K562 (cell line): ENCODE results near the gene ABHD14A. TPM values are rescaled to one million over a fixed set of nuclear protein-coding genes. Genes with fewer than 3 reads are reported as not detected.

Source experiments
- ATAC-seq: fragments of 200-7000 bp; cut with Tn5 transposase; 3 replicates; pipeline ENCODE4 v1.9.1; 2020; ENCODE audit warnings: moderate library complexity
- BruUV-seq: library from RNA; stranded (reverse); fragments of 400-500 nt; replicated peaks from 2 replicates; lab custom pipeline; 2021; lab: Mats Ljungman, UMichigan
- CTCF ChIA-PET: fragments of 300-600 bp; formaldehyde crosslinking; extraction: SDS; loops from one replicate; lab custom pipeline; 2021; ENCODE audit warnings: low intra/inter-chr PET ratio; lab: Yijun Ruan, JAX
- POLR2A ChIA-PET: fragments of 300-600, 350-650 bp; sonication (Branson Sonifier 250); formaldehyde crosslinking; extraction: SDS; loops from one replicate; lab custom pipeline; 2021; ENCODE audit warnings: antibody characterized with exemption, inconsistent platforms; lab: Yijun Ruan, JAX
- DNase-seq, 4 experiments: peaks; one replicate each; pipeline versions ENCODE4 v3.0.0 to v3.0.0-alpha.2; 2011 to 2018; ENCODE audit warnings: low spot score in 3 of 4, mixed read lengths in 3 of 4; ENCODE audit errors: extremely low read depth in 1 of 4
- FAIRE-seq: peaks from 2 replicates; lab custom pipeline; 2011; peaks lifted over from hg19 to GRCh38; lab: Jason Lieb, UNC
- H2AFZ ChIP-seq: 2 replicates; pipeline ENCODE4 v1.6.0; 2011; ENCODE audit warnings: low read depth, low read length, control low read depth, inconsistent platforms
- H3K27ac ChIP-seq: fragments of 200-600 bp; 3 replicates; pipeline ENCODE4 v1.8.0; 2011; ENCODE audit warnings: low read depth, mild to moderate bottlenecking, control low read depth, inconsistent platforms, low read length, moderate library complexity, mixed read lengths; ENCODE audit errors: extremely low read depth
- H3K27me3 ChIP-seq, 2 experiments: fragments of 300-600 bp in 1 of 2; 2 replicates in 1 of 2; 3 replicates in 1 of 2; pipeline versions ENCODE4 v1.6.0 to v1.8.0; 2011; ENCODE audit warnings: inconsistent platforms in 2 of 2, low read length in 2 of 2, mild to moderate bottlenecking in 1 of 2, mixed read lengths in 1 of 2, moderate library complexity in 1 of 2; ENCODE audit not compliant: control insufficient read depth in 2 of 2, insufficient read depth in 2 of 2
- H3K36me3 ChIP-seq: fragments of 300-600 bp; 3 replicates; pipeline ENCODE4 v1.8.0; 2011; ENCODE audit warnings: mild to moderate bottlenecking, low read length, inconsistent platforms; ENCODE audit not compliant: control insufficient read depth, insufficient read depth
- H3K4me1 ChIP-seq, 2 experiments: fragments of 200-600 bp in 1 of 2; replicated peaks in 1 of 2; 2 replicates in 1 of 2; 3 replicates in 1 of 2; pipeline versions ENCODE4 v1.5.1 to v1.8.0; 2011; ENCODE audit warnings: inconsistent platforms in 2 of 2, low read length in 2 of 2, mild to moderate bottlenecking in 1 of 2, mixed read lengths in 1 of 2, moderate library complexity in 1 of 2; ENCODE audit not compliant: control insufficient read depth in 2 of 2, insufficient read depth in 2 of 2
- H3K4me2 ChIP-seq: 2 replicates; pipeline ENCODE4 v1.6.1; 2011; ENCODE audit warnings: low read length, control low read depth, inconsistent platforms, mixed read lengths; ENCODE audit not compliant: insufficient read depth
- H3K4me3 ChIP-seq: fragments of 200-600 bp; sonication (generic), shearing (Covaris generic); 2 replicates; pipeline ENCODE4 v1.5.1; 2016; ENCODE audit warnings: control low read depth, inconsistent platforms
- H3K79me2 ChIP-seq: fragments of 200-600 bp; 3 replicates; pipeline ENCODE4 v1.8.0; 2011; ENCODE audit warnings: low read length, inconsistent platforms; ENCODE audit not compliant: control insufficient read depth, insufficient read depth
- H3K9ac ChIP-seq, 2 experiments: 2 replicates each; pipeline versions ENCODE4 v1.6.0 to v1.6.1; 2011; ENCODE audit warnings: low read depth in 2 of 2, low read length in 2 of 2, control low read depth in 1 of 2, inconsistent platforms in 1 of 2, mild to moderate bottlenecking in 1 of 2, mixed read lengths in 1 of 2; ENCODE audit not compliant: insufficient read depth in 1 of 2
- H3K9me1 ChIP-seq: one replicate; pipeline ENCODE4 v1.6.0; 2011; ENCODE audit warnings: inconsistent platforms, mild to moderate bottlenecking, low read length, moderate library complexity; ENCODE audit not compliant: control insufficient read depth, insufficient read depth
- H3K9me3 ChIP-seq: replicated peaks from 2 replicates; pipeline ENCODE4 v1.5.1; 2011; ENCODE audit warnings: low read depth, low read length, inconsistent platforms; ENCODE audit not compliant: control insufficient read depth, insufficient read depth
- H4K20me1 ChIP-seq: replicated peaks from 2 replicates; pipeline ENCODE4 v1.6.1; 2011; ENCODE audit warnings: low read length, inconsistent platforms, mixed read lengths; ENCODE audit not compliant: control insufficient read depth, insufficient read depth
- DMBX1 ChIP-seq: fragments of 250-450 bp; sonication (Bioruptor Pico); IDR thresholded peaks from 2 replicates; pipeline ENCODE4 v1.8.0; 2022; ENCODE audit warnings: inconsistent platforms, mild to moderate bottlenecking, moderate library complexity, borderline replicate concordance
- FOXJ2 ChIP-seq: fragments of 200-800 bp; sonication (Bioruptor generic); IDR thresholded peaks from 2 replicates; pipeline ENCODE4 v1.6.1; 2016; ENCODE audit warnings: missing genetic modification characterization, missing compliant biosample characterization
- HDAC3 ChIP-seq: fragments of 450-650 bp; IDR thresholded peaks from 2 replicates; pipeline ENCODE4 v1.6.1; 2018; ENCODE audit warnings: borderline replicate concordance, mild to moderate bottlenecking, moderate library complexity; ENCODE audit not compliant: partially characterized antibody
- MCM5 ChIP-seq: fragments of 450-650 bp; IDR thresholded peaks from 2 replicates; pipeline ENCODE4 v1.6.1; 2016; ENCODE audit warnings: low read depth
- NELFE ChIP-seq: IDR thresholded peaks from 2 replicates; pipeline ENCODE4 v1.6.1; 2011; ENCODE audit warnings: mild to moderate bottlenecking; ENCODE audit not compliant: insufficient read depth, insufficient read length
- NR2F6 ChIP-seq: fragments of 450-650 bp; formaldehyde crosslinking; IDR thresholded peaks from 2 replicates; pipeline ENCODE4 v1.4.0; 2020; ENCODE audit warnings: mild to moderate bottlenecking
- PHB ChIP-seq: fragments of 250-450 bp; sonication (Bioruptor Pico); IDR thresholded peaks from 2 replicates; pipeline ENCODE4 v1.5.0; 2021
- POLR2B ChIP-seq: fragments of 450-650 bp; IDR thresholded peaks from 2 replicates; pipeline ENCODE4 v1.6.1; 2018; ENCODE audit warnings: low read depth; ENCODE audit not compliant: partially characterized antibody
- RBBP5 ChIP-seq: fragments of 200-600 bp; sonication (generic); IDR thresholded peaks from 2 replicates; pipeline ENCODE4 v1.6.1; 2012; ENCODE audit warnings: borderline replicate concordance, mild to moderate bottlenecking, low read length, control low read depth, inconsistent platforms; ENCODE audit not compliant: insufficient read depth, poor library complexity, severe bottlenecking
- SIRT6 ChIP-seq: IDR thresholded peaks from one replicate; pipeline ENCODE4 v1.6.1; 2012; ENCODE audit warnings: low read depth, mild to moderate bottlenecking, control low read depth, inconsistent platforms, low read length, moderate library complexity
- SMARCB1 ChIP-seq: IDR thresholded peaks from 2 replicates; pipeline ENCODE4 v1.6.1; 2011; ENCODE audit warnings: improper control_type of control experiment, low read depth; ENCODE audit not compliant: insufficient read length
- SP1 ChIP-seq: sonication (generic); formaldehyde crosslinking; IDR thresholded peaks from 2 replicates; pipeline ENCODE4 v1.8.1; 2022; ENCODE audit warnings: mild to moderate bottlenecking, missing genetic modification reagents
- ZNF184 ChIP-seq: sonication (generic); formaldehyde crosslinking; IDR thresholded peaks from 2 replicates; pipeline ENCODE4 v1.5.0; 2020; ENCODE audit warnings: missing genetic modification reagents
- ZNF253 ChIP-seq: fragments of 250-450 bp; sonication (Bioruptor Pico); conservative IDR thresholded peaks from 2 replicates; pipeline ENCODE4 v1.6.1; 2021; ENCODE audit warnings: mild to moderate bottlenecking
- ZNF282 ChIP-seq: sonication (generic); formaldehyde crosslinking; IDR thresholded peaks from 2 replicates; pipeline ENCODE4 v1.8.1; 2023; ENCODE audit warnings: missing genetic modification reagents
- ZNF551 ChIP-seq: fragments of 250-450 bp; sonication (Bioruptor Pico); IDR thresholded peaks from 2 replicates; pipeline ENCODE4 v1.5.0; 2021; ENCODE audit warnings: mild to moderate bottlenecking, moderate library complexity
- ZNF707 ChIP-seq: fragments of 250-450 bp; sonication (Bioruptor Pico); conservative IDR thresholded peaks from 2 replicates; pipeline ENCODE4 v1.8.0; 2022; ENCODE audit warnings: inconsistent platforms, mild to moderate bottlenecking, moderate library complexity
- ZNF764 ChIP-seq: fragments of 250-450 bp; sonication (Bioruptor Pico); IDR thresholded peaks from 2 replicates; pipeline ENCODE4 v1.4.0; 2020; ENCODE audit warnings: low read depth, mild to moderate bottlenecking, moderate library complexity
- WGBS: fragments of 100-300 bp; shearing (Covaris generic); methylation state at CpG from one replicate; pipeline ENCODE4 v1.1.6; 2016; ENCODE audit warnings: low coverage, mixed read lengths; ENCODE audit not compliant: insufficient coverage; ENCODE audit errors: missing lambda C conversion rate; 5-methylcytosine and 5-hydroxymethylcytosine counted together
- in situ Hi-C: fragments of 300-500 bp; cut with MboI; formaldehyde crosslinking; loops from 4 replicates; pipeline ENCODE4 v1.15.0; 2018; ENCODE audit warnings: inconsistent platforms, mixed read lengths
- intact Hi-C: fragments of 100-400 bp; cut with micrococcal nuclease; formaldehyde crosslinking; loops from 2 replicates; pipeline ENCODE4 v1.14.2; 2022
- polyA plus RNA-seq, 8 experiments: library from polyadenylated mRNA; depleted of rRNA in 4 of 8; stranded (reverse) in 5 of 8; unstranded in 3 of 8; fragments of >200 nt; fragmentation: Nextera tagmentation in 2 of 8; fragmentation: Illumina TruSeq in 1 of 8; extraction: Ambion mirVana in 2 of 8; extraction: Trizol in 1 of 8; gene quantifications; 2 replicates each; pipeline versions ENCODE4 v1.2.1 to v1.2.3, GENCODE V29; 2011 to 2014; ENCODE audit warnings: inconsistent platforms in 1 of 8, missing spikeins in 1 of 8
- total RNA-seq, 7 experiments: library from RNA; depleted of rRNA in 6 of 7; stranded (reverse); fragments of >200 nt in 6 of 7; fragmentation: Illumina TruSeq in 2 of 7; extraction: Trizol in 2 of 7; gene quantifications; 2 replicates each; pipeline versions ENCODE4 v1.2.1 to v1.2.3, GENCODE V29; 2011 to 2021; ENCODE audit warnings: low replicate concordance in 1 of 7
- TF ChIP-seq, protein P1 (sequence below): fragments of 450-650 bp; formaldehyde crosslinking; IDR thresholded peaks from 2 replicates; pipeline ENCODE4 v1.4.0; 2022; ENCODE audit warnings: missing genetic modification characterization
- TF ChIP-seq, protein P2 (sequence below): sonication (generic); formaldehyde crosslinking; IDR thresholded peaks from 2 replicates; pipeline ENCODE4 v1.9.0; 2022; ENCODE audit warnings: mild to moderate bottlenecking, missing genetic modification reagents
- TF ChIP-seq, protein P3 (sequence below): fragments of 250-450 bp; sonication (Bioruptor Pico); IDR thresholded peaks from 2 replicates; pipeline ENCODE4 v1.5.1; 2021; ENCODE audit warnings: mild to moderate bottlenecking

Gene ABHD14A
- total and polyA plus RNA-seq, 9 of the 15 experiments (the other 6 are each of a cell fraction or from before 2014, with no cell fraction given) = 0.90 to 10.5 (median 8.3) TPM

DNA sequence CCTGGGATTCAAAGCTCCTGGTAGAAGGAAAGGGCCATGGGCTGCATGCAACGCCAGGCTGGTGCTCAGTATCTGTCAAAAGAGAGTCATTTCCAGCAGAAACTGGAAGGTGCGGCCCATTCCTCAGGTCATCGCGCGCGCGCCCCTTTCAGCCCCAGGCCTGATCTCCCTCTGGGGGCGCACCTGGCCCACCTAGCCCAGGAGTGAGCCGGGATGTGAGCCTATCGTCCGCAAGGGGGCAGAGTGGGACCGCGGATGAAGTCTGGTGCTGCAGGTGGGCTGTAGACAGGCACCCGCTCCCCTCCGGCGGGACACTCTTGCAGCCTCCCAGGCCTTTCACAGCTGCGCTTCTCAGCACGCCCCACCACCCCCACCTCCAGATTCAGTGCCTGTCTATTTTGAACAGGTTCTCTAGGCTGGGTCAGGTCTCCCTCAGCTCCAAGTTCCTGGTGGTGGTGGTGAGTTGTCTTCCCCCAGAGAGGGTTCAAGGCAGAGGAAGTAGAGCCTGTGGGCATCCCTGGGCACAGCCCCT, 26.6 kb downstream of the ABHD14A start:
- WGBS = 2% methylated on average over 8 of the region's 18 CpGs
- H3K4me3 ChIP-seq = no peak overlapping the region
- FAIRE-seq (peak; percentile 80), DNase-seq (peak; percentile 83 to 84 (median 83)), ATAC-seq (peak; percentile 92)
- H3K4me1 ChIP-seq = peaks cover 31 to 44% of the 10 kb centered on the region in 2 experiments
- no peaks in the 10 kb centered on the region for H3K27me3 ChIP-seq
- intact Hi-C loops = loop anchor here (1.0 to 5.0 kb wide), 6 partner anchors 51 to 446 kb away; partner anchors contain the start of genes GLYCTK and SEMA3G
- in situ Hi-C loops = loop anchor here (5.0 to 25.0 kb wide), 2 partner anchors 126 to 386 kb away; no protein-coding TSS in a partner anchor
- CTCF ChIA-PET = interaction anchor here (0.6 to 5.3 kb wide), 5 partner anchors 53 to 338 kb away, joined by 3 to 36 read pairs (median 7); no protein-coding TSS in a partner anchor
- POLR2A ChIA-PET = interaction anchor here (0.8 to 1.0 kb wide), 2 partner anchors 53 to 81 kb away, joined by 3 read pairs; no protein-coding TSS in a partner anchor
- H3K27ac ChIP-seq = no peak overlapping the region
- no peaks in the 10 kb centered on the region for H4K20me1 ChIP-seq
- H3K9me3 ChIP-seq = no peaks in the 10 kb centered on the region
- no peaks in the 10 kb centered on the region for H3K79me2 ChIP-seq
- no TSS peak for BruUV-seq
- no peak overlapping the region for H3K9ac ChIP-seq
- H3K9me1 ChIP-seq = no peaks in the 10 kb centered on the region
- H2AFZ ChIP-seq = no peak overlapping the region
- H3K4me2 ChIP-seq = no peak overlapping the region; the same call in 1 of the 2 replicates
- H3K36me3 ChIP-seq = no peaks in the 10 kb centered on the region
- TF ChIP-seq PHB (CRISPR knock-in tag) (no peak), NELFE (no peak), POLR2B (no peak), RBBP5 (no peak), MCM5 (no peak), HDAC3 (no peak), ZNF764 (no peak), DMBX1 (CRISPR knock-in tag) (no peak), ZNF184 (CRISPR knock-in tag) (no peak), ZNF707 (CRISPR knock-in tag) (no peak), ZNF253 (CRISPR knock-in tag) (no peak), SMARCB1 (no peak), SIRT6 (no peak), ZNF282 (CRISPR knock-in tag) (no peak), FOXJ2 (no peak), ZNF551 (CRISPR knock-in tag) (no peak), SP1 (CRISPR knock-in tag) (peak; percentile 19; the same call in 1 of the 2 replicates), NR2F6 (CRISPR knock-in tag) (no peak)
- TF ChIP-seq, protein P1, sequence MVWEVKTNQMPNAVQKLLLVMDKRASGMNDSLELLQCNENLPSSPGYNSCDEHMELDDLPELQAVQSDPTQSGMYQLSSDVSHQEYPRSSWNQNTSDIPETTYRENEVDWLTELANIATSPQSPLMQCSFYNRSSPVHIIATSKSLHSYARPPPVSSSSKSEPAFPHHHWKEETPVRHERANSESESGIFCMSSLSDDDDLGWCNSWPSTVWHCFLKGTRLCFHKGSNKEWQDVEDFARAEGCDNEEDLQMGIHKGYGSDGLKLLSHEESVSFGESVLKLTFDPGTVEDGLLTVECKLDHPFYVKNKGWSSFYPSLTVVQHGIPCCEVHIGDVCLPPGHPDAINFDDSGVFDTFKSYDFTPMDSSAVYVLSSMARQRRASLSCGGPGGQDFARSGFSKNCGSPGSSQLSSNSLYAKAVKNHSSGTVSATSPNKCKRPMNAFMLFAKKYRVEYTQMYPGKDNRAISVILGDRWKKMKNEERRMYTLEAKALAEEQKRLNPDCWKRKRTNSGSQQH (CRISPR knock-in tag) = no peak
- TF ChIP-seq, protein P2, sequence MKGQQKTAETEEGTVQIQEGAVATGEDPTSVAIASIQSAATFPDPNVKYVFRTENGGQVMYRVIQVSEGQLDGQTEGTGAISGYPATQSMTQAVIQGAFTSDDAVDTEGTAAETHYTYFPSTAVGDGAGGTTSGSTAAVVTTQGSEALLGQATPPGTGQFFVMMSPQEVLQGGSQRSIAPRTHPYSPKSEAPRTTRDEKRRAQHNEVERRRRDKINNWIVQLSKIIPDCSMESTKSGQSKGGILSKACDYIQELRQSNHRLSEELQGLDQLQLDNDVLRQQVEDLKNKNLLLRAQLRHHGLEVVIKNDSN = no peak
- TF ChIP-seq, protein P3, sequence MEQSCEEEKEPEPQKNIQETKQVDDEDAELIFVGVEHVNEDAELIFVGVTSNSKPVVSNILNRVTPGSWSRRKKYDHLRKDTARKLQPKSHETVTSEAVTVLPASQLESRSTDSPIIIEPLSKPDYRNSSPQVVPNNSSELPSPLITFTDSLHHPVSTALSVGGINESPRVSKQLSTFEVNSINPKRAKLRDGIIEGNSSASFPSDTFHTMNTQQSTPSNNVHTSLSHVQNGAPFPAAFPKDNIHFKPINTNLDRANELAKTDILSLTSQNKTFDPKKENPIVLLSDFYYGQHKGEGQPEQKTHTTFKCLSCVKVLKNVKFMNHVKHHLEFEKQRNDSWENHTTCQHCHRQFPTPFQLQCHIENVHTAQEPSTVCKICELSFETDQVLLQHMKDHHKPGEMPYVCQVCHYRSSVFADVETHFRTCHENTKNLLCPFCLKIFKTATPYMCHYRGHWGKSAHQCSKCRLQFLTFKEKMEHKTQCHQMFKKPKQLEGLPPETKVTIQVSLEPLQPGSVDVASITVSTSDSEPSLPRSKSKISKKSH (CRISPR knock-in tag) = no peak
